ENCODE data around the gene ABHD14A. TPM values are rescaled to one million over a fixed set of nuclear protein-coding genes. Genes with fewer than 3 reads are reported as not detected.

Gene ABHD14A
- total and polyA plus RNA-seq, 2 of the 13 experiments (the other 11 are each of a cell fraction or from before 2014, with no cell fraction given), result 29.5 to 46.9 TPM

- peak; percentile 79; the same call in 1 of the 2 replicates for TF ChIP-seq ZKSCAN8 (CRISPR knock-in tag; IDR thresholded peaks at IDR 0.05; ENCODE audit: borderline replicate concordance)
- TF ChIP-seq THAP11 (CRISPR knock-in tag; IDR thresholded peaks at IDR 0.05), result peak; percentile 83
- no peak for TF ChIP-seq ZNF879 (CRISPR knock-in tag; IDR thresholded peaks at IDR 0.05)
- 0 out of 2 replicates have a peak, but pooled peaks have one; percentile 21 for TF ChIP-seq EEA1 (CRISPR knock-in tag; IDR thresholded peaks at IDR 0.05; ENCODE audit: borderline replicate concordance)
- no peak for TF ChIP-seq ZNF800 (CRISPR knock-in tag; IDR thresholded peaks at IDR 0.05)
- peak; percentile 44 for TF ChIP-seq ZNF407 (CRISPR knock-in tag; IDR thresholded peaks at IDR 0.05; ENCODE audit: not compliant biosample characterization)
- TF ChIP-seq SMYD3 (CRISPR knock-in tag; IDR thresholded peaks at IDR 0.05), result peak; percentile 35; the same call in 1 of the 2 replicates
- TF ChIP-seq E2F5 (CRISPR knock-in tag; conservative IDR thresholded peaks at IDR 0.05), result no peak
- TF ChIP-seq IKZF1 (IDR thresholded peaks at IDR 0.05), result no peak
- peak; percentile 42; the same call in 1 of the 2 replicates for TF ChIP-seq ZNF274 (CRISPR knock-in tag; IDR thresholded peaks at IDR 0.05)
- TF ChIP-seq TBL1XR1 (IDR thresholded peaks at IDR 0.05; ENCODE audit: borderline replicate concordance, low read length, partially characterized antibody), result peak; percentile 41
- TF ChIP-seq ZBTB3 (CRISPR knock-in tag; IDR thresholded peaks at IDR 0.05; ENCODE audit: borderline replicate concordance, low read depth), result peak; percentile 94
- peak; percentile 81; the same call in 1 of the 2 replicates for TF ChIP-seq TGIF2 (CRISPR knock-in tag; IDR thresholded peaks at IDR 0.05)
- TF ChIP-seq ATF2 (CRISPR knock-in tag; IDR thresholded peaks at IDR 0.05), result peak; percentile 16; the same call in 1 of the 2 replicates
- no peak for TF ChIP-seq ZFP62 (CRISPR knock-in tag; IDR thresholded peaks at IDR 0.05)
- TF ChIP-seq ZMYM3 (CRISPR knock-in tag; IDR thresholded peaks at IDR 0.05), result peak; percentile 64
- no peak for TF ChIP-seq NFIB (CRISPR knock-in tag; IDR thresholded peaks at IDR 0.05; ENCODE audit: borderline replicate concordance)
Measured at GRCh38 chr3:51982838-51983577, 8.1 kb downstream of the ABHD14A start, which contains the start of gene ACY1 (continued).

Data from HepG2 (cell line).